ENCODE measurements around the gene SARNP.

DNA sequence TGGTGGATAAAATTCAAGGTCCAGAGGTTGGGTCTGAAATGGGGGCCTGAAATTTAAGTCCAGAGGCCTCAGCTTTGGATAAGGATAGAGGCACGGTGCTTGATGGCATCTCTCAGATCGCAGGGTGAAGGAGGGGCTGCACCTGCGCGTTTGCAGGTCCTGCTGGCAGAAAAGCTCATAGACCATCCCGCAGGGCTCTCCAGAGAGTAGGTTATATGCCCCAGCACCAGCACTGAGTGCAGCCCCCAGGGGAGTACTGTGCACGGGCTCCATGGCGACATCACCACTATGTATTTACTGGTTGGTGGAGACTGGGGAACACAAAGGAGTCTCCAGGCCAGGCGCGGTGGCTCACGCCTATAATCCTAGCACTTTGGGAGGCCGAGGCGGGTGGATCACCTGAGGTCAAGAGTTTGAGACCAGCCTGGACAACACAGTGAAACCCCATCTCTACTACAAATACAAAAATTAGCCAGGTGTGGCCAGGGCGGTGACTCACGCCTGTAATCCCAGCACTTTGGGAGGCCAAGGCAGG lies 84.4 kb downstream of the SARNP start:
- no peak for TF ChIP-seq POLR2A (IDR thresholded peaks at IDR 0.05)
- TF ChIP-seq, protein P1, sequence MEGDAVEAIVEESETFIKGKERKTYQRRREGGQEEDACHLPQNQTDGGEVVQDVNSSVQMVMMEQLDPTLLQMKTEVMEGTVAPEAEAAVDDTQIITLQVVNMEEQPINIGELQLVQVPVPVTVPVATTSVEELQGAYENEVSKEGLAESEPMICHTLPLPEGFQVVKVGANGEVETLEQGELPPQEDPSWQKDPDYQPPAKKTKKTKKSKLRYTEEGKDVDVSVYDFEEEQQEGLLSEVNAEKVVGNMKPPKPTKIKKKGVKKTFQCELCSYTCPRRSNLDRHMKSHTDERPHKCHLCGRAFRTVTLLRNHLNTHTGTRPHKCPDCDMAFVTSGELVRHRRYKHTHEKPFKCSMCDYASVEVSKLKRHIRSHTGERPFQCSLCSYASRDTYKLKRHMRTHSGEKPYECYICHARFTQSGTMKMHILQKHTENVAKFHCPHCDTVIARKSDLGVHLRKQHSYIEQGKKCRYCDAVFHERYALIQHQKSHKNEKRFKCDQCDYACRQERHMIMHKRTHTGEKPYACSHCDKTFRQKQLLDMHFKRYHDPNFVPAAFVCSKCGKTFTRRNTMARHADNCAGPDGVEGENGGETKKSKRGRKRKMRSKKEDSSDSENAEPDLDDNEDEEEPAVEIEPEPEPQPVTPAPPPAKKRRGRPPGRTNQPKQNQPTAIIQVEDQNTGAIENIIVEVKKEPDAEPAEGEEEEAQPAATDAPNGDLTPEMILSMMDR (IDR thresholded peaks at IDR 0.05) = no peak
- no peak for TF ChIP-seq POLR2AphosphoS5 (IDR thresholded peaks at IDR 0.05)
- TF ChIP-seq EP300 (IDR thresholded peaks at IDR 0.05) = no peak
